PC-3 (cell line): ENCODE measurements around the gene MTRF1. TPM values are rescaled to one million over a fixed set of nuclear protein-coding genes. Genes with fewer than 3 reads are reported as not detected.

ENCODE experiments used
- ATAC-seq: fragments of 200-7000 bp; cut with Tn5 transposase; 2 replicates; pipeline ENCODE4 v1.9.1; 2020; ENCODE audit warnings: mild to moderate bottlenecking, moderate library complexity
- BruUV-seq: library from RNA; stranded (reverse); fragments of 400-500 nt; replicated peaks from 2 replicates; lab custom pipeline; 2021; lab: Mats Ljungman, UMichigan
- CTCF ChIA-PET: fragments of 300-600 bp; sonication (Branson Sonifier 250); formaldehyde crosslinking; loops from one replicate; lab custom pipeline; 2022; ENCODE audit warnings: antibody characterized with exemption; lab: Charles Lee
- POLR2A ChIA-PET: fragments of 300-600 bp; sonication (Branson Sonifier 250); formaldehyde crosslinking; loops from one replicate; lab custom pipeline; 2022; ENCODE audit warnings: antibody characterized with exemption; ENCODE audit not compliant: unreplicated experiment; lab: Charles Lee
- DNase-seq: peaks from one replicate; pipeline ENCODE4 v3.0.0-alpha.2; 2015
- H2AFZ ChIP-seq: fragments of 300-600 bp; sonication (generic); 2 replicates; pipeline ENCODE4 v1.6.0; 2016; ENCODE audit warnings: antibody characterized with exemption, low read length
- H3F3A ChIP-seq: fragments of 300-600 bp; sonication (generic); one replicate; pipeline ENCODE4 v1.6.0; 2017; ENCODE audit warnings: antibody characterized with exemption, low read length, control low read depth, mild to moderate bottlenecking; ENCODE audit not compliant: unreplicated experiment
- H3K27ac ChIP-seq: fragments of 300-600 bp; sonication (generic); 2 replicates; pipeline ENCODE4 v1.5.1; 2016; ENCODE audit warnings: mild to moderate bottlenecking, low read length
- H3K27me3 ChIP-seq: fragments of 300-600 bp; sonication (generic); 2 replicates; pipeline ENCODE4 v1.6.1; 2016; ENCODE audit warnings: low read length, mixed read lengths
- H3K36me3 ChIP-seq: fragments of 300-600 bp; sonication (generic); 2 replicates; pipeline ENCODE4 v1.6.1; 2016; ENCODE audit warnings: low read depth, mixed run types, low read length, mixed read lengths
- H3K4me1 ChIP-seq: fragments of 300-600 bp; sonication (generic); 2 replicates; pipeline ENCODE4 v1.5.1; 2016; ENCODE audit warnings: low read length; ENCODE audit not compliant: insufficient read depth
- H3K4me2 ChIP-seq: fragments of 300-600 bp; sonication (generic); 2 replicates; pipeline ENCODE4 v1.6.0; 2016; ENCODE audit warnings: low read length
- H3K4me3 ChIP-seq: fragments of 300-600 bp; sonication (generic); 2 replicates; pipeline ENCODE4 v1.5.1; 2016; ENCODE audit warnings: mild to moderate bottlenecking, low read length, mixed read lengths
- H3K79me2 ChIP-seq: fragments of 300-600 bp; sonication (generic); 2 replicates; pipeline ENCODE4 v1.6.1; 2017; ENCODE audit warnings: low read length, mixed read lengths
- H3K9ac ChIP-seq: fragments of 300-600 bp; sonication (generic); 2 replicates; pipeline ENCODE4 v1.6.0; 2016; ENCODE audit warnings: mild to moderate bottlenecking, low read length
- H3K9me2 ChIP-seq: fragments of 300-600 bp; sonication (generic); replicated peaks from 2 replicates; pipeline ENCODE4 v1.6.1; 2016; ENCODE audit warnings: mixed run types, low read length, mixed read lengths
- H3K9me3 ChIP-seq: fragments of 300-600 bp; sonication (generic); 2 replicates; pipeline ENCODE4 v1.6.1; 2016; ENCODE audit warnings: low read length, mixed read lengths
- H4K20me1 ChIP-seq: fragments of 300-600 bp; sonication (generic); 2 replicates; pipeline ENCODE4 v1.6.1; 2016; ENCODE audit warnings: low read length, mixed read lengths
- EZH2 ChIP-seq: fragments of 300-600 bp; sonication (generic); IDR thresholded peaks from one replicate; pipeline ENCODE4 v1.6.1; 2017; ENCODE audit warnings: antibody characterized with exemption, mild to moderate bottlenecking, low read length; ENCODE audit not compliant: unreplicated experiment
- EZH2phosphoT487 ChIP-seq: fragments of 300-600 bp; sonication (generic); IDR thresholded peaks from 2 replicates; pipeline ENCODE4 v1.6.1; 2018; ENCODE audit warnings: mild to moderate bottlenecking, antibody characterized with exemption, low read length, borderline replicate concordance
- intact Hi-C: fragments of 100-400 bp; cut with micrococcal nuclease; formaldehyde crosslinking; loops from 2 replicates; pipeline ENCODE4 v1.9.0; 2023
- total RNA-seq: library from RNA; depleted of rRNA; stranded (reverse); fragments of >200 nt; gene quantifications from 2 replicates; pipeline ENCODE4 v1.2.3, GENCODE V29; 2014
- TF ChIP-seq, protein P1 (sequence below): fragments of 300-600 bp; sonication (generic); conservative IDR thresholded peaks from 2 replicates; pipeline ENCODE4 v1.5.1; 2017; ENCODE audit warnings: antibody characterized with exemption, low read depth, mild to moderate bottlenecking, low read length

The MTRF1 gene
- total RNA-seq, 1 experiment from 2014 or later: 4.7 TPM

DNA sequence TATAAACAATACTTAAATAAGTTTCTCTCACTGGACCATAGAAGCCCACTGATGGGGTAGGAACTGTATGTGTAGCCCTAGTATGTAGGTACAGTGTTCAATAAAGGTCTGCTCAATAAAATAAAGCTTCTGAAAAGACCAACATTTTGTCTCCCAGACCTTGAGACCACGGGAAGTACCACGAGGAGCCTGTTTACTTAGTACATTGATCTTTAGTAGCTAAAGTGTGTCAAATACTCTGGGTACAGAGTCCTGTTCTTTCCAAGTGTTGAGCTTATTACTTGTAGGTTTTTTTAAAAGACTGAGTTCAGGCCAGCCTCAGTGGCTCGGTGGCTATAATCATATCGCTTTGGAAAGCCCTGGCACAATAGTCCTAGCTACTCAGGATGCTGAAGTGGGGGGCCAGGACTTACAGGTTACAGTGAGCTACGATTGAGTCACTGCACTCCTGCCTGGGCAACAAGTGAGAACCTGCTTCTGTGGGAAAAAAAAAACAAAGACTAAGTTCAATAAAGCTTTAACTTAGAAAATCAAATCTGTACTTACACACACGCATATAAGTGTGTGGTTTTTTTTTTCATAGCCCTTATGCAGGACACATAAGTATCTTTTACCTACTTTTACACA, 3.4 kb downstream of the MTRF1 start:
- Histone ChIP-seq H3K27me3 (no peaks in the 10 kb centered on the region), H4K20me1 (no peaks in the 10 kb centered on the region), H2AFZ (no peak overlapping the region), H3K4me1 (0 out of 2 replicates have a peak, but pooled peaks cover 5% of the 10 kb centered on the region), H3K27ac (no peak overlapping the region), H3K4me3 (no peak overlapping the region), H3F3A (no peaks in the 10 kb centered on the region), H3K9me3 (no peaks in the 10 kb centered on the region), H3K79me2 (no peaks in the 10 kb centered on the region; the same call in 1 of the 2 replicates), H3K4me2 (no peak overlapping the region), H3K9me2 (no peaks in the 10 kb centered on the region), H3K36me3 (no peaks in the 10 kb centered on the region), H3K9ac (no peak overlapping the region)
- TF ChIP-seq EZH2phosphoT487: no peak
- TF ChIP-seq EZH2: no peak
- TF ChIP-seq, protein P1, sequence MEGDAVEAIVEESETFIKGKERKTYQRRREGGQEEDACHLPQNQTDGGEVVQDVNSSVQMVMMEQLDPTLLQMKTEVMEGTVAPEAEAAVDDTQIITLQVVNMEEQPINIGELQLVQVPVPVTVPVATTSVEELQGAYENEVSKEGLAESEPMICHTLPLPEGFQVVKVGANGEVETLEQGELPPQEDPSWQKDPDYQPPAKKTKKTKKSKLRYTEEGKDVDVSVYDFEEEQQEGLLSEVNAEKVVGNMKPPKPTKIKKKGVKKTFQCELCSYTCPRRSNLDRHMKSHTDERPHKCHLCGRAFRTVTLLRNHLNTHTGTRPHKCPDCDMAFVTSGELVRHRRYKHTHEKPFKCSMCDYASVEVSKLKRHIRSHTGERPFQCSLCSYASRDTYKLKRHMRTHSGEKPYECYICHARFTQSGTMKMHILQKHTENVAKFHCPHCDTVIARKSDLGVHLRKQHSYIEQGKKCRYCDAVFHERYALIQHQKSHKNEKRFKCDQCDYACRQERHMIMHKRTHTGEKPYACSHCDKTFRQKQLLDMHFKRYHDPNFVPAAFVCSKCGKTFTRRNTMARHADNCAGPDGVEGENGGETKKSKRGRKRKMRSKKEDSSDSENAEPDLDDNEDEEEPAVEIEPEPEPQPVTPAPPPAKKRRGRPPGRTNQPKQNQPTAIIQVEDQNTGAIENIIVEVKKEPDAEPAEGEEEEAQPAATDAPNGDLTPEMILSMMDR: no peak
- POLR2A ChIA-PET: no interaction called here
- no TSS peak for BruUV-seq
- no peak for ATAC-seq
- CTCF ChIA-PET: no interaction called here
- intact Hi-C loops: no loop called here
- DNase-seq: no peak

DNA sequence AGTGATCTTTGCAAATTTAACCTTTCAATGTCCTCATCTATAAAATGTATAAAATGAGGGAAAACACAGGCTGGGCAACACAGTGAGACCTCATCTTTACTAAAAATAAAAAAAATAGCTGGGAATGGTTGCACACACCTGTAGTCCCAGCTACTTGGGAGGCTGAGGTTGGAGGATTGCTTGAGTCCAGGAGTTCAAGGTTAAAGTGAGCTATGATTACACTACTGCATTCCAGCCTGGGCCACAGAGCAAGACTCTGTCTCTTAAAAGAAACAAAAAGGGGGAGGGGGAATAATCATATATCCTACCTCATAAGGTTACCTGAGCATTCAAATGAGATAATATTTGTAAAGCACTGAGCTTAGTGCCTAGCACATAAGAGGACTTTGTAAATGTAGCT, 5.8 kb downstream of the MTRF1 start:
- Histone ChIP-seq H3K9me2 (no peaks in the 10 kb centered on the region), H3F3A (no peaks in the 10 kb centered on the region), H3K4me3 (no peak overlapping the region), H2AFZ (no peak overlapping the region), H3K9ac (no peak overlapping the region), H3K4me1 (0 out of 2 replicates have a peak, but pooled peaks cover 2% of the 10 kb centered on the region), H4K20me1 (no peaks in the 10 kb centered on the region), H3K4me2 (no peak overlapping the region), H3K27ac (no peak overlapping the region), H3K27me3 (no peaks in the 10 kb centered on the region), H3K36me3 (no peaks in the 10 kb centered on the region; the same call in 1 of the 2 replicates), H3K9me3 (no peaks in the 10 kb centered on the region), H3K79me2 (no peaks in the 10 kb centered on the region; the same call in 1 of the 2 replicates)
- ATAC-seq (no peak), DNase-seq (no peak)
- TF ChIP-seq, protein P1: no peak
- TF ChIP-seq EZH2phosphoT487 (no peak), EZH2 (no peak)
- ChIA-PET CTCF (no interaction called here), POLR2A (no interaction called here)
- intact Hi-C loops: no loop called here
- BruUV-seq: no TSS peak

DNA sequence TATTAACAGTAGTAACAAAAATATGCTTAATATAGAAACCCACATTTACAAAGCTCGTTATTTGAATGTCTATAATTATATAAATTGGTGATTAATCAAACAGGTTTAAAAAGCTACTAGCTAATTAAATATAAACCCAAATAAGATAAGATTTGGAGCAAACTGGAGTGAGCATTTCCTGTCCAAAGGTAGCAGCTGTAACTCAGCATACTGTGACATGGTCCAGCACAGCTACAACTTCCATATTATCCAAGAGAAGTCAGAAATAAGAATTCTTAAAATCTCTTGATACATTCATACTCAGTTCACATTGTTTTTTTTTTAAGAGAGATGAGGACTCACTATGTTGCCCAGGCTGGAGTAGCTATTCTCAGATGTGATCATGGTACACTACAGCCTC, 8.5 kb downstream of the MTRF1 start:
- no peaks in the 10 kb centered on the region for H3K27me3 ChIP-seq
- no peaks in the 10 kb centered on the region; the same call in 1 of the 2 replicates for H3K36me3 ChIP-seq
- no peaks in the 10 kb centered on the region for H3K4me1 ChIP-seq
- H3K79me2 ChIP-seq: no peaks in the 10 kb centered on the region
- CTCF ChIA-PET: no interaction called here
- no peak for ATAC-seq
- intact Hi-C loops: no loop called here
- no peak overlapping the region for H3K4me2 ChIP-seq
- no peak overlapping the region for H3K9ac ChIP-seq
- H3K4me3 ChIP-seq: no peak overlapping the region
- BruUV-seq: no TSS peak
- H4K20me1 ChIP-seq: no peaks in the 10 kb centered on the region
- POLR2A ChIA-PET: no interaction called here
- no peaks in the 10 kb centered on the region for H3F3A ChIP-seq
- H2AFZ ChIP-seq: no peak overlapping the region
- H3K9me3 ChIP-seq: no peaks in the 10 kb centered on the region
- H3K27ac ChIP-seq: no peak overlapping the region
- no peaks in the 10 kb centered on the region for H3K9me2 ChIP-seq
- DNase-seq: no peak
- TF ChIP-seq EZH2: no peak
